Measurements from ENCODE around the gene WDR82.
A peak's percentile ranks its signal among the peaks of the same experiment; 100 is the strongest.

Gene WDR82

DNA sequence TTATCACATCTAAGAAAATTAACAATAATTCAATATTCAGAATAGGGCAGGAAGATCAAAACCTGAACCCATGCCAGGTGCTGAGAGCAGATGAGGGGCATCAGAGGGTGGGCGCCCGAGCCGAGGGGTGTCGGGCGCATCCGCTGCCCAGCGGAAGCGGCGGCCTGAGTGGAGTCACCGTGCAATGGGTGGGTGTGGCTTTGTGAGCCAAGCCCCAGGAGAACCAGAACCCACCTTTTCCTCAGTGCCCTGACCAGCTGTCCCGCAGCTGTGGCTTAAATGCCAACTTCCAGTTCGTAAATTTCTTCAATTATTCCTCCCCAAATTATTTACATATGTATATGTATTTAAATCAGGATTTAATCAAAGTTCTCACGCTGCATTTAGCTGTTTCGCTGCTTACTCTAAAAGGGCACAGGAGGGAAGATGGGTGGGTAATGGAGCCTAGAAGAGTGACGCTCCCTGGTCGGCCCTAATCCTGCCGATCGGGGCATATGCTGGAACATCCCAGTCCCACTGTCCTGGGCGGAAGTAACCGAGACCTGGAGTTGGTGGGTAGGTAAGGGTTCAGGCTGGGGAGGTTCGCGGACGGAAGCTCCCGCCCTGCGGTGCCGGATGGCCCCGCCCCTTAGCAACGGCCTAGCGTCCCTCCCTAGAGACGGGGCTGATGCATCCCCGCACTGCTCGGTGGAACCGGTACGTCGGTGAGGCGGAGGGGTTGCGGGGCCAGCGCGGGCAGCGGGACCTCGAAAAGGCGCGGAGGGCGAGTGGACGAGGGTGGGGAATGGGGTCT is 39.0 kb upstream of the WDR82 start:
- TF ChIP-seq MAX (IDR thresholded peaks at IDR 0.05; ENCODE audit: low read depth, low read length) = no peak
- no peak for TF ChIP-seq CTCF (IDR thresholded peaks at IDR 0.05; ENCODE audit: low read depth, low read length)
- TF ChIP-seq MYC (IDR thresholded peaks at IDR 0.05; ENCODE audit: low read depth, low read length) = no peak
- TF ChIP-seq POLR2A (IDR thresholded peaks at IDR 0.05; ENCODE audit: extremely low read depth, insufficient read length) = no peak
- H3K4me3 ChIP-seq (ENCODE audit: low read depth, low read length) = no peak overlapping the region
- no peak for DNase-seq (ENCODE audit: low read depth)

GRCh38 chr3:52315977-52316764 is 37.7 kb upstream of the WDR82 start, which contains the start of gene DNAH1:
DNAH1 (plus strand) TSS chr3:52316319; CDS start chr3:52322443, 6,124 bp downstream.
- no peak for TF ChIP-seq POLR2A (IDR thresholded peaks at IDR 0.05; ENCODE audit: extremely low read depth, insufficient read length)
- no peak for TF ChIP-seq CTCF (IDR thresholded peaks at IDR 0.05; ENCODE audit: low read depth, low read length)
- no peak for TF ChIP-seq MAX (IDR thresholded peaks at IDR 0.05; ENCODE audit: low read depth, low read length)
- no peak for TF ChIP-seq MYC (IDR thresholded peaks at IDR 0.05; ENCODE audit: low read depth, low read length)
- no peak within 1 kb of the TSS for H3K4me3 ChIP-seq (ENCODE audit: low read depth, low read length)
- DNase-seq (ENCODE audit: low read depth) = no peak

GRCh38 chr3:52315006-52315405 is 36.6 kb upstream of the WDR82 start:
- H3K4me3 ChIP-seq (ENCODE audit: low read depth, low read length) = no peak overlapping the region
- TF ChIP-seq POLR2A (IDR thresholded peaks at IDR 0.05; ENCODE audit: extremely low read depth, insufficient read length) (no peak), MAX (IDR thresholded peaks at IDR 0.05; ENCODE audit: low read depth, low read length) (no peak), CTCF (IDR thresholded peaks at IDR 0.05; ENCODE audit: low read depth, low read length) (no peak), MYC (IDR thresholded peaks at IDR 0.05; ENCODE audit: low read depth, low read length) (no peak)
- DNase-seq (ENCODE audit: low read depth) = no peak

DNA sequence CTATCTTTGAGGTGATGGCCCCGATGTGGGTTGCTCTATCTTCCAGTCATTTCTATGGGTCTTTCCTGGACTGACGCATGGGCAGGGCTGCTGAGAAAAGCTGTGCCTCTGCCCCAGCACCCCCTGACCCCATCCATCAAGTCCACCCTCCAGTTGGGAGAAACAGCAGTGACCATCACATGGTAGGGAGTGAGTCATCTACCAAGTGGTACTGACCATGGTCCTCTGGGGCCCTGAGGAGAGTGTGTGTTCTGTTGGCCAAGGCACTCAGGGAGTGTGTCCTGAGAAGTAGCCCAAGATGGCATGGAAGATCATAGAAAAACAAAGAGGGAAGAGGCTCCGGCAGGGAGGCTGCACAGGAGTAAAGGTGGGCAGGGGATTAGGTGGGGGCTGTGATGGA is 36.0 kb upstream of the WDR82 start:
- TF ChIP-seq MYC (IDR thresholded peaks at IDR 0.05; ENCODE audit: low read depth, low read length) (no peak), MAX (IDR thresholded peaks at IDR 0.05; ENCODE audit: low read depth, low read length) (no peak), POLR2A (IDR thresholded peaks at IDR 0.05; ENCODE audit: extremely low read depth, insufficient read length) (no peak), CTCF (IDR thresholded peaks at IDR 0.05; ENCODE audit: low read depth, low read length) (no peak)
- DNase-seq (ENCODE audit: low read depth) = no peak
- no peak overlapping the region for H3K4me3 ChIP-seq (ENCODE audit: low read depth, low read length)

DNA sequence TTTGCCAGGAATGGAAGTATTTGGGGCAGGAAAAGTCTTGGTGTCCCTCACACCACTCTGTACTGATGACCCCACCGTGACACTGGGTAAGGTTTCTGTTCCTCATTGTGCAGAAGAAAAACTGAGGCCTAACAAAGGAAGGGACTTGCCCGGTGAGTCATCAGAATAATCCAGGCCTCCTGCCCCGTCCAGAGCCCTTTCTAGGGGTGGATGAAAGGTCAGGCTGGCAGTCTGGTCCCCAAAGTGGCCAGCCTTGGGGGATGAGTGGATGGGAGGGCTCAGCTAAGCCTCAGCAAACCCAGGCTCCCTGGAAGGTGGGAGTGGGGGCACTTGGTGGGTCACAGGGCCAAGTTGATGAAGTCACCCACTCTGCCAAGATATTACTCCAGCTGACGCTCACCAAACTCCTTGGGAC is 35.3 kb upstream of the WDR82 start:
- TF ChIP-seq MAX (IDR thresholded peaks at IDR 0.05; ENCODE audit: low read depth, low read length) = no peak
- no peak for TF ChIP-seq MYC (IDR thresholded peaks at IDR 0.05; ENCODE audit: low read depth, low read length)
- TF ChIP-seq POLR2A (IDR thresholded peaks at IDR 0.05; ENCODE audit: extremely low read depth, insufficient read length) = no peak
- no peak for TF ChIP-seq CTCF (IDR thresholded peaks at IDR 0.05; ENCODE audit: low read depth, low read length)
- DNase-seq (ENCODE audit: low read depth) = peak; percentile 55
- H3K4me3 ChIP-seq (ENCODE audit: low read depth, low read length) = no peak overlapping the region
